Stimulated activated CD8-positive, alpha-beta memory T cell treated with anti-CD3 and anti-CD28 coated beads, Interleukin-7, amount 100 ng/mL, for 48 hours (primary cell): ENCODE data around the gene NARF.

ENCODE experiments used
- DNase-seq, 2 donors: peaks; one replicate each; pipeline ENCODE4 v3.0.0-alpha.2; 2020; ENCODE audit warnings: low read depth in 1 of 2; ENCODE audit errors: extremely low read depth in 1 of 2

The NARF gene

DNA sequence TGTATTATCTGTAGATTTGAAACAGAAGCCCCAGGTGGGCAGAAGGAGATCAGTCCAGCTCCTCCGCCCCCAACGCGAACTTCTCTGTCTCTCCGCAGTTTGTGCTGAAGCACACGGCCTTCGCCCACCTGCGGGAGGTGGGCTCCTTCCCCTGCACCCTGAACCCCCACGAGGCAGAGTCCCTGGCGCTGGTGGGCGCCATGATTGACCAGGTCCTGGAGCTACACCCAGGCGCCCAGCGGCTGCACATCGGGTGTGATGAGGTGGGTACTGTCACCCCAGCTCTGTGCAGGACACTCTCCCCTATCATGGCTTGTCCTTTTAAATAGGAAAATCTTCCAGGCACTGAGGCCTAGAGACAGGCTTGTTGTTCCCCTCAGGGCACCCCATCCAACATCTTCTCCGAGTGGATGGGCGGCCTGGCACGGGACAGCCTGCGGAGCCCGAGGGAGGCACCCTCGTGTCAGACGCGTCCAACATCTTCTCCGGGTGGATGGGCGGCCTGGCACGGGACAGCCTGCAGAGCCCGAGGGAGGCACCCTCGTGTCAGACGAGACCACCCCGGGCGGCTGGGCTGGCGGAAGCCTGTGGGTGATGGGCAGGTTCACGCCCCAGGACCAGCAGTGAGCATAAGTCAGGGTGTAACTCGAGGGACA, 24.9 kb upstream of the NARF start:
- DNase-seq = no peak

DNA sequence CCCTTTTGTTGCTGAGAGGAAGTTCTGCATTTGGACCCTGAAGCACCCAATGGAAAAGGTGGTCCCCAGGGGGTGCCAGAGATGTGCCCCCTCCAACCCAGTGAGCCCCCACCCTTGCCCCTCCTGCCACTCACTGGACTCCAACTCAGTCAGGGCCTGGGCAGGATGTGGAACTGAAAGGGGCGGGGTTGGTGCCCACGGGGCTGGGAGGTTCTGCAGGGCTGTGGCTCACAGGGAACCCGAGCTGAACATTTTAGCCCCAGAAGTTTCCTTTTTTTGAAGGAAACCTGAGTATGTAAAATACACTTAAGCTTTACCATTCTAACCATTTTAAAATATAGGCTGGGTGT, 24.4 kb upstream of the NARF start:
- no peak for DNase-seq

- no peak for DNase-seq
Measured at GRCh38 chr17:82435103-82435502, 23.4 kb upstream of the NARF start.

DNA sequence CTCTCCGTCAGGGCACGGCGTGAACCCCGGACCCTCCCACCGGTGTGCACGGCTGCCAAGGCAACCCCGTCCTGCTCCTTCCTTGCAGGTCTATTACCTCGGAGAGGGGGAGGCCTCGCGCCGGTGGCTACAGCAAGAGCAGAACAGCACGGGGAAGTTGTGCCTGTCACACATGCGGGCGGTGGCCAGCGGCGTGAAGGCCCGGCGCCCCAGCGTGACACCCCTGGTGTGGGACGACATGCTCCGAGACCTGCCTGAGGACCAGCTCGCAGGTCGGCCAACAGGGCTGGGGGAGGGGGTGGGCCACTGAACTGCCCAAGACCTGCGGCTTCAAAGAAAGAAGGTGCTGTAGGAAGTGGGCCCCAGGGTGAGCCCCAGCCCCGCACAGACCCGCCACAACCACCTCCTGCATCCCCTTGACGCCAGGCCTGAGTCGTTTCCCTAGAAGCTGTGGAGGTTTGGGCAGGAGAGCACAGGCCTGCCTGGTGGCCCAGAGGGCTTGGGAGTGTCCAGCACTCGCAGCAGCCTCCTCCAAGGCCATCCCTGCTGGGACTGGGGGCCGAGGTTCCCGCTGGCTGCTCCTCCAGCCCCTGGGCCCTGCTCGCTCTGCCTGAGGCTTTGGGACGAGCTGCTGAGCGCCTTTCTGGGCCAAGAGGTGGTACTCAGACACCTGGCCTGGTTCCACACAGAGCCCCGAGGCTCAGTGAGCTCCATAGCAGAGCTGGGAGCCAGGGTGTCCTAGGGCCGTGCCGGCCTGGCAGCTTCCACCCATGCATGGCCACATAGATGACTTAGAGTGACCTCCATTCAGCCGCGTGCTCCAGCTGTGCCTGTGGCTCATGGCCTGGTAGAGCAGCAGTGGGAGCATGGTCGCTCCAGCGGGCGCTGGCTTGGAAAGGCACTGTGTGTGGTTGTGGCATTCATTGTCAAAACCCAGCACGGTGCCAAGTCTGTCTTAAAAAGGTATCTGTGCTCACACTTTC, 22.6 kb upstream of the NARF start:
- no peak for DNase-seq

DNA sequence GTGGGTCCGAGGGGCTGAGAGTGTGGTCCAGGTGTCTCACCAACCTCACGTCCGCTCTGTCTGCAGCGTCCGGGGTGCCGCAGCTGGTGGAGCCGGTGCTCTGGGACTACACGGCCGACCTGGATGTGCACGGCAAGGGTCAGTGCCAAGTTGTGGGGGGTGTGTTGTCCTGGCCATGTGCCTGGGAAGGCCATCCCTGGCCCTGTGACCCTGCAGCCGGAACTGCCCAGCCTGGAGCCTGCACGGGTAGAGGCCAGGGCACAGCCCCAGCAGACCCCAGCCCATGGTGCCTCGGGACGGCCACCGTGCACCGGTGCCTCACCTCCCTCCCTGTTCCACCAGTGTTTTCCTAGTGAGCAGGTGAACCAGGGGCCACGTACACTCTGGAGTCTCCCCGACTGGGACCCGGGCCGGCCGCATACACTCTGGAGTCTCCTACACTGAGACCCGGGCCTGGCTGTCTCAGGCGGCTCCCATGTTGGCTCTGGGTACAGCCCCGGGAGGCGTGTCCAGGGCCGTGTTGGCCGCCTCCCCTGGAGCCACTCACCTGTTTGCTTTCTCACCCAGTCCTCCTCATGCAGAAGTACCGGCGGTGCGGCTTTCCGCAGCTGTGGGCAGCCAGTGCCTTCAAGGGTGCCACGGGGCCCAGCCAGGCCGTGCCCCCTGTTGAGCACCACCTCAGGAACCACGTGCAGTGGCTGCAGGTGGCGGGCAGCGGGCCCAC, 21.8 kb upstream of the NARF start:
- DNase-seq = no peak

- no peak for DNase-seq
Measured at GRCh38 chr17:82437325-82437668, 21.2 kb upstream of the NARF start.

GRCh38 chr17:82438401-82439193, 19.9 kb upstream of the NARF start:
- DNase-seq = no peak

- DNase-seq = no peak
Measured at GRCh38 chr17:82439194-82439828, 19.2 kb upstream of the NARF start.

GRCh38 chr17:82439829-82440365, 18.6 kb upstream of the NARF start:
- DNase-seq = no peak

GRCh38 chr17:82440469-82440981, 18.0 kb upstream of the NARF start:
- no peak for DNase-seq

DNA sequence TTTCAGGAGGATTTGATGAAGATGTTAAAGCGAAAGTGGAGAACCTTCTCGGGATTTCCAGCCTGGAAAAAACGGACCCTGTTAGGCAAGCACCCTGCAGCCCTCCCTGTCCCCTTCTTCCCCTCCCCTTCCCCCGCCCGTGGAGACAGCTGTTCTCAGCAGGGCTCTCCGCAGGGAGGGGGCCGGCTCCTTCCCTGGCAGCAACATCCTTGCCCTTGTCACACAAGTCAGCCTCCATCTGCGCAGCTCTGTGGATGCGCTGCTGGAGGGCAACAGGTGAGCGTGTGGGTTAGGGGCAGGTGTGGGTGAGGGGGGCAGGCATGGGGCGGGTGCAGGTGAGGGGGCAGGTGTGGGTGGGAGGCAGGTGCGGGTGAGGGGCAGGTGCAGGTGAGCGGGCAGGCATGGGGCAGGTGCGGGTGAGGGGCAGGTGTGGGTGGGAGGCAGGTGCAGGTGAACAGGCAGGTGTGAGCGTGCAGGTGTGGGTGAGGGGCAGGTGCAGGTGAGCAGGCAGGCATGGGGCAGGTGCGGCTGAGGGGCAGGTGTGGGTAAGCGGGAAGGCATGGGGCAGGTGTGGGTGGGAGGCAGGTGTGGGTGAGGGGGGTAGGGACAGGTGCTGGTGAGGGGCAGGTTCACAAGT, 17.4 kb upstream of the NARF start:
- no peak for DNase-seq

DNA sequence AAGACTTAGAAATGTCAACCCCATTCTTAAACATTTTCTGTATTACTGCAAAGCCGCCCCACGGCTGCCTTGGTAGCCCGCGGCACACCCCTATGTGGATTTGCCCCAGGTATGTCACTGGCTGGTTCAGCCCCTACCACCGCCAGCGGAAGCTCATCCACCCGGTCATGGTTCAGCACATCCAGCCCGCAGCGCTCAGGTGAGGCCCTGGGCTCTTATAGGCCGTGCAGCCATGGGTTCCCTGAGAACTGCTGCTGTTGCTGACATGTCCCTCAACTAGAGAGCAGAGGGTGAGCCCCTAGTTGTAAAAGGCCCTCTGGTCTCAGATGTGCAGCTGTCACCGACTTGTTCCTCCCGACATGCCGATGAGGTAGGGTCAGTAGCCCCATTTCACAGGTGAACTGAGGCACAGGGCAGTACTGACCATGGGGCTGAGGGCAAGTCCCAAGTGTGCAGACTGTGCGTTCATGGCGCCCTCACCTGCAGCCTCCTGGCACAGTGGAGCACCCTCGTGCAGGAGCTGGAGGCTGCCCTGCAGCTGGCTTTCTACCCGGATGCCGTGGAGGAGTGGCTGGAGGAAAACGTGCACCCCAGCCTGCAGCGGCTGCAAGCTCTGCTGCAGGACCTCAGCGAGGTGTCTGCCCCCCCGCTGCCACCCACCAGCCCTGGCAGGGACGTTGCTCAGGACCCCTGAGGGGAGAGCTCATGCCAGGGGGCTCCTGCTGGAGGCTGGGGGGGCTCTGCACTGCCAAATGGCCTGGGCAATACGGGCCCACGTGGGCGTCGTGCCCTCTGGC, 16.7 kb upstream of the NARF start:
- no peak for DNase-seq

DNA sequence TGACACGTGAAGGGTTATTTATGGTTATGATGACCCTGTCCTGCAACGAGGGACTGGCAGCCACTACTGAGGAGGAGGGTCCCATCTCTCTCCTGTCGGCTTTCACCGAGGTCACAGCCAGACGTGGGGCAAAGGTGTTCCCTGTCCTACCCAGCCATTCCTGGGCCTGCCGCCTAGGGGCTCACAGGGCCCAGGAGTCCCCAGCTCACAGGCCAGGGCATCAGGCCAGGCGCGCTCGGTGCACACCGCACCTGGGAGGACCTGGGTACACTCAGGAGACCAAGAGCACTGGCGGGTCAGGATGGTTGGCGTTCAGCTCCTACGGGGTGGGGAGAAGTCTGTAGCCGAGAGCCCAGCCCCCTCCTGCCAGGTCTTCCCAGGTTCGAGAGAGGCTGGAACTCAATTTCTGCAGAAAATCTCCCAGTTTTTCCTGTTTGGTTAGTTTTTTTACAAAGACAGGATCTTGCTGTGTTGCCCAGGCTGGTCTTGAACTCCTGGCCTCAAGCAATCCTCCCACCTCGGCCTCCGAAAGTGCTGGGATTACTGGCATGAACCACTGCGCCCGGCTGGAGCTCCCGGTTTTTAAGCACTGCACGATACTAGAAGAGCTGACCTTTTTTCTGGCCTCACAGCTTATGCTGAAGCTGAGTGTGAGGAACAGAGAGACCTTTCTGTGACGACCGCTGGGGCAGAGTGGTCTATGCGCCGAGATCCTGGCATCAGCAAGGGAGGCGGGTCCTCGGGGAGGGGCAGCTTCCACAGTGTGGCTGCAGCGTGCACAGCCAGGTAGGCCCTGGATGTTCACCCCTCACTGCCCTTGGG, 15.7 kb upstream of the NARF start:
- DNase-seq = no peak

- DNase-seq = no peak
Measured at GRCh38 chr17:82443465-82444283, 14.9 kb upstream of the NARF start.

GRCh38 chr17:82444284-82444893, 14.2 kb upstream of the NARF start:
- DNase-seq = no peak

GRCh38 chr17:82444941-82445521, 13.5 kb upstream of the NARF start:
- no peak for DNase-seq
